ENCODE data around the gene DRC1. TPM values are rescaled to one million over a fixed set of nuclear protein-coding genes. Genes with fewer than 3 reads are reported as not detected.
A peak's percentile ranks its signal among the peaks of the same experiment; 100 is the strongest.

Gene DRC1
- polyA plus RNA-seq, 2 of the 4 experiments (the other 2 are of a cell fraction) = 0.21 to 0.39 TPM

DNA sequence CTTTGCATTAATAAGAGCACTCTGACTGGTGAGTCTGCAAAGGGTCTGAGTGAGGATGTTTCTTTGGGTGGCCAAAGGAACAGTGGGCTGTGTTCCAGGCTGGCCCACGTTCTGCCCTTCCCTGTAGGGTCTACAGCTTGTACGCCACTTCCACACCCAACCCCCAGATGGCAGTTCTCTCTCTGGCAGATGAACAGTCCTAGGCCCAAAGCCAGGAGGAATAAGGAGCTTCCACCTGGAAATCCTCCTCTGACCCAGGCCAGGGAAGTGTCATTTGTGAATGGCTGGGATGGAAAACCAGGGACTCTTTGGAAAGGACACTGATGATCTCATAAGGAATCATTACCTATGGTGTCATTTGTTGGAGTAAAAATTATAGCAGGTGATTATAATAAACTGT lies 69.6 kb downstream of the DRC1 start:
- POLR2A ChIA-PET = no interaction called here
- 66% methylated on average over 2 of the region's 2 CpGs for WGBS (ENCODE audit: missing lambda C conversion rate)
- CTCF ChIA-PET = interaction anchor here (1.5 to 2.7 kb wide), 6 partner anchors 11 to 153 kb away, joined by 4 to 15 read pairs (median 8); no protein-coding TSS in a partner anchor
- H3K27ac ChIP-seq = no peak overlapping the region
- TF ChIP-seq KDM1A (IDR thresholded peaks at IDR 0.05; ENCODE audit: low read depth) = no peak
- TF ChIP-seq JUN (IDR thresholded peaks at IDR 0.05) = no peak
- no peak for TF ChIP-seq SMC3 (IDR thresholded peaks at IDR 0.05)
- no peak for TF ChIP-seq ZSCAN20 (CRISPR knock-in tag; IDR thresholded peaks at IDR 0.05)
- H3K4me1 ChIP-seq = peaks cover 9% of the 10 kb centered on the region
- H3K4me3 ChIP-seq = no peak overlapping the region
- ATAC-seq (peak in 1 of 2 experiments; percentile 51; a peak in 3 of 6 replicates), DNase-seq (ENCODE audit: low read depth in 1 of 2, low spot score in 1 of 2) (no peak), FAIRE-seq (no peak)
- no peaks in the 10 kb centered on the region for H3K9me3 ChIP-seq
- H3K4me2 ChIP-seq = no peak overlapping the region

DNA sequence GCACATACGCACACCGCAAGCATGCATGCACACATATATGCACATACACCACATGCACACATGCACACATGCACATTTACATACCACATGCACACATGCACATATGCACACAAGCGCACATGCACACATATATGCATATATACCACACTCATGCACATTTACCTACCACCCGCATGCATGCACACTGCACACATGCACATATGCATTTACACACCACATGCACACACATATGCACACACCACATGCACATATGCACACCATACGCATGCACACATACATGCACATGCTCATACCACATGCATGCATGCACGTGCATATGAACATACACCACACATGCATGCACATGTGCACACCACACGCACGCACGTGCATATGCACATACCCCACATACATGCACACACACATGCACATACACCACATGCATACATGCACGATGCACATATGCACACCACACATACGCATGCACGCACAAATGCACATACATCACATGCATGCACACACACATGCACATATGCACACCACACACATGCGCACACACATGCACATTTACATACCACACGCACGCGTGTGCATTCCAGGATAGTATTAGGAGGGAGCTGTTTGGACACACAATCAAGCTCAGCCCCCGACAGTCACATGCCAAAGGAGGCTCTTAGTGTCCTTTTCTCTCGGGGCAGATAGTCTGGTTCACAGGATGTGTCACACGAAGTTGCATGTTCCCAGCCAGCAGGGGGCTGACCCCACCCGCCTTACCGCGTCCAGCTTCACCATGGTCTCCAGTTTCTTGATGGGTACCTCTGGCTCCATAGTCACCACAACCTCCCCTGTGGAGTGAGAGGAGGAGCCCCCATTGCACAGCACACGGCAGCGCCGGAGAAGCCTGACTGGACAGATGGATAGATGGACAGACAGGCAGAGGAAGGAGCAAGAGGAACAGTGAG lies 70.3 kb downstream of the DRC1 start:
- Histone ChIP-seq H3K4me3 (no peak overlapping the region), H3K27ac (no peak overlapping the region), H3K4me1 (peaks cover 3% of the 10 kb centered on the region), H3K9me3 (no peaks in the 10 kb centered on the region), H3K4me2 (no peak overlapping the region)
- ChIA-PET CTCF (interaction anchor here (0.6 to 2.7 kb wide), 11 partner anchors 13 to 169 kb away, joined by 3 to 11 read pairs (median 4); partner anchors contain the start of gene CIB4), POLR2A (no interaction called here)
- peak in 1 of 2 experiments; percentile 37; a peak in 2 of 5 replicates for TF ChIP-seq RAD21 (conservative IDR thresholded peaks at IDR 0.05 in 1 of 2, IDR thresholded peaks at IDR 0.05 in 1 of 2)
- no peak for TF ChIP-seq MAZ (IDR thresholded peaks at IDR 0.05; ENCODE audit: borderline replicate concordance, low read depth, low read length)
- TF ChIP-seq SMC3 (IDR thresholded peaks at IDR 0.05) = peak; percentile 15; the same call in 1 of the 3 replicates
- FAIRE-seq = peak; percentile 36
- peak; percentile 46 to 47 for DNase-seq (ENCODE audit: low read depth in 1 of 2, low spot score in 1 of 2)
- 67% methylated on average over 25 of the region's 25 CpGs for WGBS (ENCODE audit: missing lambda C conversion rate)
- ATAC-seq = peak in 1 of 2 experiments; percentile 53; a peak in 3 of 6 replicates

DNA sequence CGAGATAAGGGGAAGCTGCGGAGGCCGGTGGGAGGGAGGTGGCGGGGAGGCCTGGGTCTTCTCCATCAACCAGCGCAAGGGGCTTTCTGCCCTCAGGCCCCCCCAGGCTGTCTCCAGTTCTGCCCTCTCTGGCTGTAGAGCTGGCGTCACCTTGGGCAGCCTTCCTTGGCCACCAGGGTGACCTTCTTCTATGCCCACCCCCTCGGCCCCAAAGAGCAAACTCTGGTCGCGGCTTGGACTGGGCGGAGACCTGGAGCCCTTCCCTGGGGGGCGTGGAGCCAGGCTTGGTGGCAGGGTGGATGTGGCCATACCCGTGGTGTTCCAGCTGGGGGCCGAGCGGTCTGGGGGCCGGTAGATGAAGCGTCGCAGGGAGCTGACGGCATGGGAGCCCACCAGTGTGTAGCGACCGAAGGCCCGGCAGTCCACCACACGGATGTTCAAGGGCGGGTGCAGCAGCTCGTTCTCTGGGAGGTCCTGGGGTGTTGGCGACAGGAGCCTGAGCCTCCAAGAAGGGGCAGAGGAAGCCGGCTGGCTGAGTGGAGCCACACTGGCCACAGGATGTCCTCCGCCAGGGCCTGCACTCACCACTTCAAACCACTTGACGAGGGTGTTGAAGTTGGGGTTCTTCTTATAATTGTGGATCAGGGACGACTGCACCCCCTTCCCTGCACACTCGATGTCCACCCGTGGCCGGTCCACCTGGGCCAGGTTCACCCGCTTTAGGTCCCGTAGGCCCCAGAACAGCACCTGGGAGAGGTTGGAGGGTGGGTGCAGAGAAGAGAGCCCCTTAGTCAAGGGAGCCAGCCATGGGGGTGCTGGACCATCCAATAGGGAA lies 71.3 kb downstream of the DRC1 start:
- no peak for ATAC-seq
- CTCF ChIA-PET = interaction anchor here (0.6 to 2.2 kb wide), 9 partner anchors 12 to 168 kb away, joined by 3 to 11 read pairs (median 3); partner anchors contain the start of gene CIB4

DNA sequence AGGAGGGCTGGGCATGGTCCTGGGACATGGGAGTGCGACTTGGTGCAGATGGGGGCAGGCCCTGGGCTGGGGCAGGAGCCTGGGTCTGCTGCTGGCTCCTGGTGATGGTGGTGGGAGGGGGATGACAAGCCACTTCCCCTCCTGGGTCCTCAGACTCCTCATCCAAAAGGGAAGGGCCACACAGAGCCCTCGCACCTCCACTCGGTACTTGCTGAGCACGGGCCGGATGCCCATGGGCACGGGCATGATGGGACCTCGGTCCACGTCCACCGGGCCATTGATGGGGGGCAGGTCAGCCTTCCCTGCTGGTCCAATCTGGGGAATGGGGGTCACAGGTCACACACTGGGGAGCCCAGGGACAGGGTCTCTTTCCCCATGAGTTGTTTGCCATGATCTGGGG lies 72.1 kb downstream of the DRC1 start:
- Histone ChIP-seq H3K4me3 (no peak overlapping the region), H3K4me1 (peaks cover 4% of the 10 kb centered on the region; the same call in 1 of the 3 replicates), H3K27ac (no peak overlapping the region), H3K4me2 (no peak overlapping the region), H3K9me3 (no peaks in the 10 kb centered on the region)
- FAIRE-seq (no peak), ATAC-seq (no peak), DNase-seq (ENCODE audit: low read depth in 1 of 2, low spot score in 1 of 2) (no peak)
- TF ChIP-seq TFCP2L1 (CRISPR knock-in tag; IDR thresholded peaks at IDR 0.05) (no peak), HEYL (CRISPR knock-in tag; IDR thresholded peaks at IDR 0.05) (no peak), GATA3 (IDR thresholded peaks at IDR 0.05; ENCODE audit: borderline replicate concordance) (no peak), CBX8 (IDR thresholded peaks at IDR 0.05) (no peak), RNF2 (IDR thresholded peaks at IDR 0.05; ENCODE audit: borderline replicate concordance, low read depth) (no peak), EP300 (IDR thresholded peaks at IDR 0.05) (no peak), ZSCAN20 (CRISPR knock-in tag; IDR thresholded peaks at IDR 0.05) (no peak), POLR2A (IDR thresholded peaks at IDR 0.05; ENCODE audit: low read length) (no peak), BHLHE40 (IDR thresholded peaks at IDR 0.05; ENCODE audit: low read depth, low read length) (no peak), PHF8 (IDR thresholded peaks at IDR 0.05; ENCODE audit: borderline replicate concordance, low read depth) (no peak), MAZ (IDR thresholded peaks at IDR 0.05; ENCODE audit: borderline replicate concordance, low read depth, low read length) (no peak), KDM1A (IDR thresholded peaks at IDR 0.05; ENCODE audit: low read depth) (no peak), HDAC2 (IDR thresholded peaks at IDR 0.05) (no peak)
- TF ChIP-seq, protein P1, sequence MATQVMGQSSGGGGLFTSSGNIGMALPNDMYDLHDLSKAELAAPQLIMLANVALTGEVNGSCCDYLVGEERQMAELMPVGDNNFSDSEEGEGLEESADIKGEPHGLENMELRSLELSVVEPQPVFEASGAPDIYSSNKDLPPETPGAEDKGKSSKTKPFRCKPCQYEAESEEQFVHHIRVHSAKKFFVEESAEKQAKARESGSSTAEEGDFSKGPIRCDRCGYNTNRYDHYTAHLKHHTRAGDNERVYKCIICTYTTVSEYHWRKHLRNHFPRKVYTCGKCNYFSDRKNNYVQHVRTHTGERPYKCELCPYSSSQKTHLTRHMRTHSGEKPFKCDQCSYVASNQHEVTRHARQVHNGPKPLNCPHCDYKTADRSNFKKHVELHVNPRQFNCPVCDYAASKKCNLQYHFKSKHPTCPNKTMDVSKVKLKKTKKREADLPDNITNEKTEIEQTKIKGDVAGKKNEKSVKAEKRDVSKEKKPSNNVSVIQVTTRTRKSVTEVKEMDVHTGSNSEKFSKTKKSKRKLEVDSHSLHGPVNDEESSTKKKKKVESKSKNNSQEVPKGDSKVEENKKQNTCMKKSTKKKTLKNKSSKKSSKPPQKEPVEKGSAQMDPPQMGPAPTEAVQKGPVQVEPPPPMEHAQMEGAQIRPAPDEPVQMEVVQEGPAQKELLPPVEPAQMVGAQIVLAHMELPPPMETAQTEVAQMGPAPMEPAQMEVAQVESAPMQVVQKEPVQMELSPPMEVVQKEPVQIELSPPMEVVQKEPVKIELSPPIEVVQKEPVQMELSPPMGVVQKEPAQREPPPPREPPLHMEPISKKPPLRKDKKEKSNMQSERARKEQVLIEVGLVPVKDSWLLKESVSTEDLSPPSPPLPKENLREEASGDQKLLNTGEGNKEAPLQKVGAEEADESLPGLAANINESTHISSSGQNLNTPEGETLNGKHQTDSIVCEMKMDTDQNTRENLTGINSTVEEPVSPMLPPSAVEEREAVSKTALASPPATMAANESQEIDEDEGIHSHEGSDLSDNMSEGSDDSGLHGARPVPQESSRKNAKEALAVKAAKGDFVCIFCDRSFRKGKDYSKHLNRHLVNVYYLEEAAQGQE (IDR thresholded peaks at IDR 0.05) = no peak
- TF ChIP-seq, protein P2, sequence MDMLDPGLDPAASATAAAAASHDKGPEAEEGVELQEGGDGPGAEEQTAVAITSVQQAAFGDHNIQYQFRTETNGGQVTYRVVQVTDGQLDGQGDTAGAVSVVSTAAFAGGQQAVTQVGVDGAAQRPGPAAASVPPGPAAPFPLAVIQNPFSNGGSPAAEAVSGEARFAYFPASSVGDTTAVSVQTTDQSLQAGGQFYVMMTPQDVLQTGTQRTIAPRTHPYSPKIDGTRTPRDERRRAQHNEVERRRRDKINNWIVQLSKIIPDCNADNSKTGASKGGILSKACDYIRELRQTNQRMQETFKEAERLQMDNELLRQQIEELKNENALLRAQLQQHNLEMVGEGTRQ (IDR thresholded peaks at IDR 0.05) = no peak
- 93% methylated on average over 9 of the region's 9 CpGs for WGBS (ENCODE audit: missing lambda C conversion rate)
- CTCF ChIA-PET = no interaction called here
- POLR2A ChIA-PET = no interaction called here

More for the DNA sequence above, 71.3 kb downstream of the DRC1 start:
- TF ChIP-seq, protein P3, sequence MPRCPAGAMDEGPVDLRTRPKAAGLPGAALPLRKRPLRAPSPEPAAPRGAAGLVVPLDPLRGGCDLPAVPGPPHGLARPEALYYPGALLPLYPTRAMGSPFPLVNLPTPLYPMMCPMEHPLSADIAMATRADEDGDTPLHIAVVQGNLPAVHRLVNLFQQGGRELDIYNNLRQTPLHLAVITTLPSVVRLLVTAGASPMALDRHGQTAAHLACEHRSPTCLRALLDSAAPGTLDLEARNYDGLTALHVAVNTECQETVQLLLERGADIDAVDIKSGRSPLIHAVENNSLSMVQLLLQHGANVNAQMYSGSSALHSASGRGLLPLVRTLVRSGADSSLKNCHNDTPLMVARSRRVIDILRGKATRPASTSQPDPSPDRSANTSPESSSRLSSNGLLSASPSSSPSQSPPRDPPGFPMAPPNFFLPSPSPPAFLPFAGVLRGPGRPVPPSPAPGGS (IDR thresholded peaks at IDR 0.05) = no peak
- no peak for TF ChIP-seq ZFP36 (IDR thresholded peaks at IDR 0.05; ENCODE audit: borderline replicate concordance, partially characterized antibody)
- no peak for TF ChIP-seq GATA3 (IDR thresholded peaks at IDR 0.05; ENCODE audit: borderline replicate concordance)
- H3K27ac ChIP-seq = no peak overlapping the region
- H3K4me3 ChIP-seq = no peak overlapping the region
- POLR2A ChIA-PET = interaction anchor here (0.5 kb wide), 1 partner anchor 124 kb away, joined by 3 read pairs; no protein-coding TSS in a partner anchor
- FAIRE-seq = no peak
- no peaks in the 10 kb centered on the region for H3K9me3 ChIP-seq
- no peak for DNase-seq (ENCODE audit: low read depth in 1 of 2, low spot score in 1 of 2)
- WGBS (ENCODE audit: missing lambda C conversion rate) = 80% methylated on average over 34 of the region's 34 CpGs
- peaks cover 4% of the 10 kb centered on the region; the same call in 1 of the 3 replicates for H3K4me1 ChIP-seq
- no peak overlapping the region for H3K4me2 ChIP-seq
